ENCODE data around the gene GABBR2.
"Not testable (repeated sequence)": the region's sequence is repeated elsewhere in the genome, so short reads cannot be mapped to it uniquely, and the experiment has no call there.

The GABBR2 gene

DNA sequence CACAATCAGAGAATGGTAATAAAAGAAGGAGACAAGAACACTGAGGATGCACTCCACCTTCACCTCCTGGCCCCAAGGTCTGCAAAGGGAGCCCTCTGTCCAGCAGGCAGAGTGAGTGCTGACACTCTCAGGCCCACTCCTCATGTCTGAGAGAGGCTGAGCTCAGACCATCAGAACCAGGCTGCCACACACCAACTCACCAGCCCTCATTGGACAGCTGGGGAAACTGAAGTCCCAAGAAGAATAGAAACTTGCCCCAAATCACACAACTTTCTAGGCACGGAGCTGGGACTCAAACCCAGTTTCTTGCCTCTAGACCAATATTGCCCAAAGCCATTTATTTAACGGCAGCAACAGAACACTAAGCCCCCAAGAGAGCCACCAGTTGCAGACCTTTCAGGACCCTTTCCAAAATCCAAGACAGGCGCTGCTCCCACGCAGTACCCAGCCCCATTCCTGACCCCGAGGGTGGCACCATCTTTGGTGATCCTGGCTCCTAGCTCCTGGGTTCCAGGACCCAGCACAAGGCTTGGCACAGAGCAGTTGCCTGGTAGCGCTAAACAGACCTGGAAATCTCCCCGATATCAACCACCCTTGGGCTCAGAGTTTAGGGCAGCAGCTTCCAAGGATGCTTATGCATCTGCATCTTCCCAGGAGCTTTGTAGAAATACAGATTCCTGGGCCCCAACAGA is 192.4 kb downstream of the GABBR2 start:
- no peak overlapping the region for H3K27ac Mint-ChIP-seq
- H3K36me3 Mint-ChIP-seq (ENCODE audit: low read depth) = no peaks in the 10 kb centered on the region
- H3K9me3 Mint-ChIP-seq = peaks cover 5% of the 10 kb centered on the region
- H3K4me1 Mint-ChIP-seq = peaks cover 12% of the 10 kb centered on the region
- no peak overlapping the region for H3K4me3 Mint-ChIP-seq
- TF ChIP-seq, protein P1, sequence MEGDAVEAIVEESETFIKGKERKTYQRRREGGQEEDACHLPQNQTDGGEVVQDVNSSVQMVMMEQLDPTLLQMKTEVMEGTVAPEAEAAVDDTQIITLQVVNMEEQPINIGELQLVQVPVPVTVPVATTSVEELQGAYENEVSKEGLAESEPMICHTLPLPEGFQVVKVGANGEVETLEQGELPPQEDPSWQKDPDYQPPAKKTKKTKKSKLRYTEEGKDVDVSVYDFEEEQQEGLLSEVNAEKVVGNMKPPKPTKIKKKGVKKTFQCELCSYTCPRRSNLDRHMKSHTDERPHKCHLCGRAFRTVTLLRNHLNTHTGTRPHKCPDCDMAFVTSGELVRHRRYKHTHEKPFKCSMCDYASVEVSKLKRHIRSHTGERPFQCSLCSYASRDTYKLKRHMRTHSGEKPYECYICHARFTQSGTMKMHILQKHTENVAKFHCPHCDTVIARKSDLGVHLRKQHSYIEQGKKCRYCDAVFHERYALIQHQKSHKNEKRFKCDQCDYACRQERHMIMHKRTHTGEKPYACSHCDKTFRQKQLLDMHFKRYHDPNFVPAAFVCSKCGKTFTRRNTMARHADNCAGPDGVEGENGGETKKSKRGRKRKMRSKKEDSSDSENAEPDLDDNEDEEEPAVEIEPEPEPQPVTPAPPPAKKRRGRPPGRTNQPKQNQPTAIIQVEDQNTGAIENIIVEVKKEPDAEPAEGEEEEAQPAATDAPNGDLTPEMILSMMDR (IDR thresholded peaks at IDR 0.05) = no peak
- H3K27me3 Mint-ChIP-seq (ENCODE audit: low read depth, poor library complexity) = peaks cover 3% of the 10 kb centered on the region
- DNase-seq = no peak

DNA sequence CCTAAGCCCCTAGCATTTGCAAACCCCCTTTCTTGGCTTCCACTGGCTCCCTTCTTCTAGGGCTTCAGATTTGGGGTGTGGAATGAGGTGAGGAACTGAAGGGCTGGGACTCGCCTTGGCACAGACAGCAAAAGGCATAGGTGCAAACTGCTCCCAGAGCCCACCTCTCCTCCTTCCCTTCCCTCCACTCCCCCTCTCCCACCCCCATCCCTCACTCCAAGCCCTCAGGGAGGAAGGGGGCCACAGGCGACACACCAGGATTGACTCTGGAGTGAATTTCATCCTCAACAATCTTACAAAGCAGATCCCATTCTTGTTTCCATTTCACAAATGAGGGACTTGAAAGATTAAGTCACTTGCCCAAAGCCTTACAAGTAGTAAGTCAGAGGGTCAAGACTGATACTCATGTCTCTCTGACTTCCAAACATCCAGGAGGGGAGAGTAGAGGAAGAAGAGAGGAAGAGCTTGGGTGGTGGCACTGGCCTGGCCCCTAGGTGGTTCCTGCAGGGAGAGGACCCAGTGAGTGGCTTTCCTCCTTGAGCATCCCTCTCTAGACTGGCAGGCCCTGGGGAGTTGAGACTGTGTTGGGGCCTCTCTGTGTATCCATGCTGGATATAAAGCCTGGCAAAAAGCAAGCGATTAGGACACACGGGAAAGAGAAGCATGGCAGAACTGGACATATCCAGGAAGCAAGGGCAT is 193.1 kb downstream of the GABBR2 start:
- Mint-ChIP-seq H3K4me3 (no peak overlapping the region), H3K27me3 (ENCODE audit: low read depth, poor library complexity) (peaks cover 3% of the 10 kb centered on the region), H3K27ac (no peak overlapping the region), H3K4me1 (peaks cover 12% of the 10 kb centered on the region), H3K36me3 (ENCODE audit: low read depth) (no peaks in the 10 kb centered on the region), H3K9me3 (peaks cover 6% of the 10 kb centered on the region)
- TF ChIP-seq, protein P1 (IDR thresholded peaks at IDR 0.05) = no peak
- DNase-seq = no peak

DNA sequence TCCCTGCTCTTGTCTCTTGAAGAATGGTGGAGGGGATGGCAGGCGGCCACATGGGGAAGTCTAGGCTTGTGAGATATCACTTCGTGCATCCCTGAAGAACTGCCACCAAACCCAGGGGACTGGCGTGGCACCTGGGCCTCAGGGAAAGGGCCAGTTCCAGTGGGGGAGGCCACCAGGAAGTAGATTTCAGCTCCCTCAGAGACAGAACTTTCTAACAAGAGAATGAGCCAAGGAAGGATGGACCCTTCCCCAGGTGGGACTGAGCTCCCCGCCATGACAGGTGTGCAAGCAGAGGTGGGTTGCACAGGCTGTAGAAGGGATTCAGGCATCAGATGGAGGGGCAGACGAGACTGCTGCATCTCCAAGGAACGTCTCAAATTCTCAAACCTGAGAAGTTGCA is 193.9 kb downstream of the GABBR2 start:
- Mint-ChIP-seq H3K27ac (no peak overlapping the region), H3K4me3 (no peak overlapping the region)
- DNase-seq = no peak

DNA sequence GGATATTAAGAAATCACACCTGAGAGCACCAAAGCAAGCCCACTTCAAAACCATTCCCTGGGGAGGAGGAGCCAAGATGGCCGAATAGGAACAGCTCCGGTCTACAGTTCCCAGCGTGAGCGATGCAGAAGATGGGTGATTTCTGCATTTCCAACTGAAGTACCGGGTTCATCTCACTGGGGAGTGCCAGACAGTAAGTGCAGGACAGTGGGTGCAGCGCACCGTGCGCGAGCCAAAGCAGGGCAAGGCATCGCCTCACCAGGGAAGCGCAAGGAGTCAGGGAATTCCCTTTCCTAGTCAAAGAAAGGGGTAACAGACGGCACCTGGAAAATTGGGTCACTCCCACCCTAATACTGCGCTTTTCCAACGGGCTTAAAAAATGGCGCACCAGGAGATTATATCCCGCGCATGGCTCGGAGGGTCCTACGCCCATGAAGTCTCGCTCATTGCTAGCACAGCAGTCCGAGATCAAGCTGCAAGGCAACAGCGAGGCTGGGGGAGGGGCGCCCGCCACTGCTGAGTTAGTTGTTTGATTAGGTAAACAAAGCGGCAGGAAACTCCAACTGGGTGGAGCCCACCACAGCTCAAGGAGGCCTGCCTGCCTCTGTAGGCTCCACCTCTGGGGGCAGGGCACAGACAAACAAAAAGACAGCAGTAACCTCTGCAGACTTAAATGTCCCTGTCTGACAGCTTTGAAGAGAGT is 200.4 kb downstream of the GABBR2 start:
- not testable (repeated sequence) for H3K36me3 Mint-ChIP-seq (ENCODE audit: low read depth); H3K4me3 Mint-ChIP-seq; H3K27me3 Mint-ChIP-seq (ENCODE audit: low read depth, poor library complexity); DNase-seq; H3K4me1 Mint-ChIP-seq; H3K27ac Mint-ChIP-seq
- H3K9me3 Mint-ChIP-seq = peaks cover 29% of the 10 kb centered on the region

More for the DNA sequence above, 193.9 kb downstream of the GABBR2 start:
- Mint-ChIP-seq H3K27me3 (ENCODE audit: low read depth, poor library complexity) (peaks cover 3% of the 10 kb centered on the region), H3K9me3 (peaks cover 6% of the 10 kb centered on the region), H3K36me3 (ENCODE audit: low read depth) (no peaks in the 10 kb centered on the region), H3K4me1 (peaks cover 12% of the 10 kb centered on the region)
- TF ChIP-seq, protein P1 (IDR thresholded peaks at IDR 0.05) = no peak

DNA sequence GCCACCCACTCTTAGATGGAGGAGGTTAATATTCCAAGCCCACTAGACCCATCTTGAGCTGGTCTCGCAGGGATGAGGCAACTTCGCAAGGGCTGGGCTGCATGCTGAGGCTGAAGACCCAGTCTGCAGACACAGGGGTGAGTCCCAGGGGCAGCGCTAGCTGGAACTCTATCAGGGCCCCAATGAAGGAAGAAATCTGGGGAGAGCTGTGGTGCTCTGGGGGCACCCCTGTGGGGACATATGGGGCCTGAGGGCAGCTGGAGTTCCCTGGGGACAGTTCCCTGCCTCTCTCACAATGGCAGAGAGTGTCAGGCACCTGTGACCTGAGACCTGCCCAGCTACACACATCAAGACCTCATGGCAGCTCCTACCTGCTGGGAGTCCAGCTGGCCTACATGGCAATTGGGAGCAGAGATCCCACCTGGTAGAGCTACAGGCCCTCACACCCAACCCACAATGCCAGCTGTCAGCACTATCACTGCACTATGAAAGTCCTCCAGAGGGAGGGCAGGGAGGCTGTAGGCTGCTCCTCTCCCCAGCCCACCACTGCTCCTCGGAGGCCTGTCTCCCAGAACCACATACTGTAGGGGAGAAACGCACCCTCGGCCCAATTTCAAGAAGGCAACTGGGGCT is 202.2 kb downstream of the GABBR2 start:
- peaks cover 16% of the 10 kb centered on the region for H3K4me1 Mint-ChIP-seq
- H3K4me3 Mint-ChIP-seq = no peak overlapping the region
- peaks cover 3% of the 10 kb centered on the region for H3K27me3 Mint-ChIP-seq (ENCODE audit: low read depth, poor library complexity)
- no peaks in the 10 kb centered on the region for H3K36me3 Mint-ChIP-seq (ENCODE audit: low read depth)
- TF ChIP-seq, protein P1 (IDR thresholded peaks at IDR 0.05) = no peak
- no peak overlapping the region for H3K27ac Mint-ChIP-seq
- no peak for DNase-seq
- H3K9me3 Mint-ChIP-seq = peaks cover 26% of the 10 kb centered on the region

All from nephron progenitor cell (in vitro differentiated cells).